ENCODE data around the gene ING1.
"Not testable (repeated sequence)": the region's sequence is repeated elsewhere in the genome, so short reads cannot be mapped to it uniquely, and the experiment has no call there.

The ING1 gene

DNA sequence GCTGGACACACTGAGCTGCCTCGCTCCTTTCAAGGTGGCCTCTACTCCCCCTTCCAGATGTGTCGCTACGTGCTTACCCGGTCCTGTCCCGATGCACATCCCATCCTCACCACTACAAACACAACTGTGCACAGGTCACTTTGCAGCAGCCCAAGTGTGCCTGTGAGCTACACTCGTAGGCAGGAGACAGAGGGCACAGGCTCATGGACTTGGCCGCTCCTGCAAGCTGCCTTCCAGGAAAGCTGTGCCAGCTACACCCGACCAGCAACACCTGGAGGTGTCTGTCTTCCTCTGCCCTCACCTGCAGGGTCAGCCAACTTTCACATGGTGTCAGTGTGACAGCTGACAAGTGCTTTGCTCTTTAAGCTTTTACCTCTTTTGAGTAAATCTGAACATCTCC, 23.0 kb upstream of the ING1 start:
- Histone ChIP-seq H3K4me1 (ENCODE audit: control insufficient read depth, insufficient read depth, low read length) (no peaks in the 10 kb centered on the region), H3K4me3 (ENCODE audit: insufficient read depth, low read depth, low read length) (no peak overlapping the region), H3K36me3 (ENCODE audit: control insufficient read depth, insufficient read depth, low read length) (no peaks in the 10 kb centered on the region), H3K27me3 (ENCODE audit: control insufficient read depth, insufficient read depth, low read length, poor library complexity, severe bottlenecking) (no peaks in the 10 kb centered on the region), H3K9me3 (ENCODE audit: control insufficient read depth, low read length) (no peaks in the 10 kb centered on the region), H3K27ac (ENCODE audit: insufficient read depth, low read depth, low read length, poor library complexity, severe bottlenecking) (no peak overlapping the region)
- WGBS, 2 experiments, result 95% methylated on average over 8 of the region's 8 CpGs

GRCh38 chr13:110695774-110696173, 17.7 kb upstream of the ING1 start:
- WGBS, 2 experiments, result 94 to 95% methylated on average over 7 of the region's 7 CpGs
- H3K9me3 ChIP-seq (ENCODE audit: control insufficient read depth, low read length); H3K4me1 ChIP-seq (ENCODE audit: control insufficient read depth, insufficient read depth, low read length); H3K27ac ChIP-seq (ENCODE audit: insufficient read depth, low read depth, low read length, poor library complexity, severe bottlenecking); H3K4me3 ChIP-seq (ENCODE audit: insufficient read depth, low read depth, low read length); H3K27me3 ChIP-seq (ENCODE audit: control insufficient read depth, insufficient read depth, low read length, poor library complexity, severe bottlenecking): not testable (repeated sequence)
- peaks cover 26% of the 10 kb centered on the region for H3K36me3 ChIP-seq (ENCODE audit: control insufficient read depth, insufficient read depth, low read length)

GRCh38 chr13:110696776-110697175, 16.7 kb upstream of the ING1 start:
- Histone ChIP-seq H3K4me3 (ENCODE audit: insufficient read depth, low read depth, low read length) (no peak overlapping the region), H3K4me1 (ENCODE audit: control insufficient read depth, insufficient read depth, low read length) (no peaks in the 10 kb centered on the region), H3K9me3 (ENCODE audit: control insufficient read depth, low read length) (no peaks in the 10 kb centered on the region), H3K36me3 (ENCODE audit: control insufficient read depth, insufficient read depth, low read length) (peaks cover 32% of the 10 kb centered on the region), H3K27me3 (ENCODE audit: control insufficient read depth, insufficient read depth, low read length, poor library complexity, severe bottlenecking) (no peaks in the 10 kb centered on the region), H3K27ac (ENCODE audit: insufficient read depth, low read depth, low read length, poor library complexity, severe bottlenecking) (no peak overlapping the region)
- WGBS, 2 experiments, result 93 to 94% methylated on average over 10 of the region's 10 CpGs

DNA sequence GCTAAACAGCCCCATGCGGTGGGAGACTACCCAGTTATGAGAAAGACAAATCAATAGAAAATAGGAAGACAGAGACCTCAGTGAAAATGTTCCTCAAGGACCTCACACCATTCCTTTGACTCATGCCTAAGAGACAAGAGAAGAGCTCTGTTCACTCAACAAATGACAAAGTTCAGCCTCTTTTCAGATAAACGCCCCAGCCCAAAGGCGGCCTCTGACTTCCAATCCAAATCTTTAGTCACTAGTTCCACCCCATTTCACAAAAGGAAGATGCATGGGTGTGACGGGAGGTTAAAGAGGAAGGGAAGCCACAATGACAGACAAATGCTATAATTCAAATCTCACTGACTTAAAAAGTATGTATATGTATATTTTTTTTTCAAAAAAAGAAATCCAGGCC, 15.7 kb upstream of the ING1 start:
- WGBS, 2 experiments, result 76 to 83% methylated on average over 3 of the region's 4 CpGs
- peaks cover 32% of the 10 kb centered on the region for H3K36me3 ChIP-seq (ENCODE audit: control insufficient read depth, insufficient read depth, low read length)
- H3K27me3 ChIP-seq (ENCODE audit: control insufficient read depth, insufficient read depth, low read length, poor library complexity, severe bottlenecking), result no peaks in the 10 kb centered on the region
- no peak overlapping the region for H3K27ac ChIP-seq (ENCODE audit: insufficient read depth, low read depth, low read length, poor library complexity, severe bottlenecking)
- H3K4me3 ChIP-seq (ENCODE audit: insufficient read depth, low read depth, low read length), result no peak overlapping the region
- H3K9me3 ChIP-seq (ENCODE audit: control insufficient read depth, low read length), result no peaks in the 10 kb centered on the region
- peaks cover 1% of the 10 kb centered on the region for H3K4me1 ChIP-seq (ENCODE audit: control insufficient read depth, insufficient read depth, low read length)

DNA sequence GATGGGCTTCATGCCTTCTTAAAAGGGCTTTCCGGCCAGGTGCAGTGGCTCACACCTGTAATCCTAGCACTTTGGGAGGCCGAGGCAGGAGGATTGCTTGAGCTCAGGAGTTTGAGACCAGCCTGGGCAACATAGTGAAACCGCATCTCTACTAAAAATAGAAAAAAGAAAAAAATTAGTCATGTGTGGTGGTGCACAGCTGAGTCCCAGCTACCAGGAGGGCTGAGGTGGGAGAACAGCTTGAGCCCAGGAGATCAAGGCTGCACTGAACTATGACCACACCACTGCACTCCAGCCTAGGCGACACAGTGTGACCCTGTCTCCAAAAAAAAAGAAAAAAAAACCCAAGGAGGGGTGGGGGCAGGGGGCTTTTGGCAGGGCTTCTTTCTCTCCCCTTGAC, 14.8 kb upstream of the ING1 start:
- H3K4me3 ChIP-seq (ENCODE audit: insufficient read depth, low read depth, low read length), result no peak overlapping the region
- peaks cover 32% of the 10 kb centered on the region for H3K36me3 ChIP-seq (ENCODE audit: control insufficient read depth, insufficient read depth, low read length)
- peaks cover 8% of the 10 kb centered on the region for H3K4me1 ChIP-seq (ENCODE audit: control insufficient read depth, insufficient read depth, low read length)
- H3K9me3 ChIP-seq (ENCODE audit: control insufficient read depth, low read length), result no peaks in the 10 kb centered on the region
- H3K27ac ChIP-seq (ENCODE audit: insufficient read depth, low read depth, low read length, poor library complexity, severe bottlenecking), result no peak overlapping the region
- WGBS, 2 experiments, result 92 to 95% methylated on average over 4 of the region's 4 CpGs
- H3K27me3 ChIP-seq (ENCODE audit: control insufficient read depth, insufficient read depth, low read length, poor library complexity, severe bottlenecking), result no peaks in the 10 kb centered on the region

DNA sequence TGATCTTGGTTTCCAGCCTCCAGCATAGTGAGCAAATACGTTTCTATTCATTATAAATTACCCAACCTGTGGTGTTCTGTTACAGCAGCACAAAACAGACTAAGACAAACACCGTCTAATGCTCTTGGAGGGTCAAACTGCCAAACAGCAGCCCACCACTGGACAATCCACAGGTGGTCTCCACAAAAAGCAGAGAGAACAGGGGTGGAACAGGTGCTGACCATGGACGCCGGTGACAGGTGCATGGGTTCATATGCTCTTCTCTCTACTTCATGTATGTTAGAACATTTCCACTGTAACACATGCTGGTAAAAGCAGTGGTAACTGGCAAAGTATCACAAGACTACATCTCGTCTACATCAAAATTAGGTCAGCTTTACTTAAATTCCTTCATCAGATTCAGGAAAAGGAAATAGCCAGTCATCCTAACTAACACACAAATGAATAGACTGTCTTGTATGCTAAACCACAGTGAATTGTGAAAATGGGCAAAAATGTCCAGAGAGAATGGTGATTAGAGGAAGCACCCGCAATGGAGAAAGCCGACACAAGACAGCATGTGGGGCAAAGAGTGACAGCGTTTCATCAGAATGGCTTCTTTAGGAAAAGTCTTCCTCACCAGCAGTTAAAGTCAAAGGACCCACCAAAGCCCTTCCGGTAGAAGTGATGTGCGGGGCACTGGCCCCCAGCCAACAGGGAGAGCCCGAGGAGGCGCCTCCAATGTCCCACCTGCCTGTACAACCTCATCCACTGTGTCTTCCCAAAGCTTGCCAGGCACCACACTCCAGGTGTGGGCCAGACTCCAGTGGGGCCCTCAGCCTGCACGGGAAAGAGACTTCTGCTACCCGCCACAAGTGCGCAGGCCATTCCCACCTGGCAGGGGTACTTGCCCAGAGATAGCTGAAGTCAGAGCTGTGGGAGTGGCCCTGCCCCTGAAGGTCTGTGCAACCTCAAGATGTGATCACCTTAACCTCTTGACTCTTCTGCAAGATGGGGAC, 14.1 kb upstream of the ING1 start:
- H3K4me1 ChIP-seq (ENCODE audit: control insufficient read depth, insufficient read depth, low read length), result peaks cover 8% of the 10 kb centered on the region
- H3K36me3 ChIP-seq (ENCODE audit: control insufficient read depth, insufficient read depth, low read length), result peaks cover 32% of the 10 kb centered on the region
- no peak overlapping the region for H3K4me3 ChIP-seq (ENCODE audit: insufficient read depth, low read depth, low read length)
- WGBS, 2 experiments, result 83 to 85% methylated on average over 15 of the region's 15 CpGs
- no peaks in the 10 kb centered on the region for H3K9me3 ChIP-seq (ENCODE audit: control insufficient read depth, low read length)
- H3K27ac ChIP-seq (ENCODE audit: insufficient read depth, low read depth, low read length, poor library complexity, severe bottlenecking), result no peak overlapping the region
- H3K27me3 ChIP-seq (ENCODE audit: control insufficient read depth, insufficient read depth, low read length, poor library complexity, severe bottlenecking), result no peaks in the 10 kb centered on the region

DNA sequence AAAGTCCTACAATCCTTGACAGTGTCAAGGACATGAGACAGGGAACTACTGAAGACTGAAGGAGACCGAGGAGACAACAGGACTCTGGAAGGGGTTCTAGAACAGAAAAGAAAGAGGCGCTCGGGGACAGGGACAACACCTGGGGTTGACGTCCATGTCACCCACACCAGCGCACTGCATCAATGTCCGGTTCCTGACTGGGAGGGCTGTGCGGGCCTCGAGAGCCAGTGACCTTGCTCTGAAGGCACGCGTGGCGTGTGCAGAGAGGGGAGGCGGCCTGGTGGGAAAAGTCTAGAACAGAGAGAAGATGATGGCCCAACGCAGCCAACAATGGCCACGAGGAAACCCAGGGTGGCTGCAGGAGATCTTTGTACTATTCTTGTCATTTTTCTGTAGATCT, 13.3 kb upstream of the ING1 start:
- no peaks in the 10 kb centered on the region for H3K27me3 ChIP-seq (ENCODE audit: control insufficient read depth, insufficient read depth, low read length, poor library complexity, severe bottlenecking)
- H3K27ac ChIP-seq (ENCODE audit: insufficient read depth, low read depth, low read length, poor library complexity, severe bottlenecking), result no peak overlapping the region
- peaks cover 13% of the 10 kb centered on the region for H3K4me1 ChIP-seq (ENCODE audit: control insufficient read depth, insufficient read depth, low read length)
- no peaks in the 10 kb centered on the region for H3K9me3 ChIP-seq (ENCODE audit: control insufficient read depth, low read length)
- peaks cover 32% of the 10 kb centered on the region for H3K36me3 ChIP-seq (ENCODE audit: control insufficient read depth, insufficient read depth, low read length)
- no peak overlapping the region for H3K4me3 ChIP-seq (ENCODE audit: insufficient read depth, low read depth, low read length)
- WGBS, 2 experiments, result 90 to 91% methylated on average over 14 of the region's 14 CpGs

DNA sequence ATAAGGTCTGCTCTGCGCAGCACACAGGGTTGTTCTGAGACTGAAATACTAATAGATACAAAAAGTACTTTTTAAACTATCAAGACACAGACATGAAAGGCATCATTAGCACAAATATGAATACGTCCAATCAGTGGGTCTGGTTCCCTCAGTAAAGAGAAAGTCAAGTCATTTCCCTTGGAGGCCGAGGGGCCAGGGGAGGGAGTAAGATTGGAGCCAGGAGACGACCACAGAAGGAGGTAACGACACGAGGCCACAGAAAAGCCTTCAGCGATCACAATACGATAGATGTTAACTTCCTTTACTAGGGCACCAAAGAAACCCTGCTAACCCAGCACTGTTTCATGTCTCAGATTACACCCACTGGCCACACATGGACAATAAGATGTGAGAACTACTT, 12.9 kb upstream of the ING1 start:
- H3K27ac ChIP-seq (ENCODE audit: insufficient read depth, low read depth, low read length, poor library complexity, severe bottlenecking), result no peak overlapping the region
- no peaks in the 10 kb centered on the region for H3K27me3 ChIP-seq (ENCODE audit: control insufficient read depth, insufficient read depth, low read length, poor library complexity, severe bottlenecking)
- 80 to 82% methylated on average over 7 to 8 of the region's 8 CpGs for WGBS, 2 experiments
- no peaks in the 10 kb centered on the region for H3K9me3 ChIP-seq (ENCODE audit: control insufficient read depth, low read length)
- H3K36me3 ChIP-seq (ENCODE audit: control insufficient read depth, insufficient read depth, low read length), result peaks cover 32% of the 10 kb centered on the region
- peaks cover 13% of the 10 kb centered on the region for H3K4me1 ChIP-seq (ENCODE audit: control insufficient read depth, insufficient read depth, low read length)
- H3K4me3 ChIP-seq (ENCODE audit: insufficient read depth, low read depth, low read length), result no peak overlapping the region

DNA sequence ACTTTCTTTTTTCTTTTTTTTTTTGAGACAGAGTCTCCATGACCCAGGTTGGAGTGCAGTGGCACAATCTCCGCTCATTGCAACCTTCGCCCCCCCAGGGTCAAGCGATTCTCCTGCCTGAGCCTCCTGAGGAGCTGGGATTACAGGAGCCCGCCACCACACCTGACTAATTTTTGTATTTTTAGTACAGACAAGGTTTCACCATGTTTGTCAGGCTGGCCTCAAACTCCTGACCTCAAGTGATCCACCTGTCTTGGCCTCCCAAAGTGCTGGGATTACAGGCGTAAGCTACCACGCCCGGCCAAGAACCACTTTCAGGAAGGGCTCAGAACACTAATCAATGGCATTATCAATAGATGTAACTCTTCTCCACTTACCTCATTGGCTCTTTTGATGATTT, 12.4 kb upstream of the ING1 start:
- H3K27ac ChIP-seq (ENCODE audit: insufficient read depth, low read depth, low read length, poor library complexity, severe bottlenecking); H3K27me3 ChIP-seq (ENCODE audit: control insufficient read depth, insufficient read depth, low read length, poor library complexity, severe bottlenecking); H3K9me3 ChIP-seq (ENCODE audit: control insufficient read depth, low read length); H3K4me3 ChIP-seq (ENCODE audit: insufficient read depth, low read depth, low read length): not testable (repeated sequence)
- Histone ChIP-seq H3K4me1 (ENCODE audit: control insufficient read depth, insufficient read depth, low read length) (peaks cover 13% of the 10 kb centered on the region), H3K36me3 (ENCODE audit: control insufficient read depth, insufficient read depth, low read length) (peaks cover 32% of the 10 kb centered on the region)
- WGBS, 2 experiments, result 92 to 95% methylated on average over 7 of the region's 7 CpGs

- Histone ChIP-seq H3K36me3 (ENCODE audit: control insufficient read depth, insufficient read depth, low read length) (peaks cover 26% of the 10 kb centered on the region), H3K27me3 (ENCODE audit: control insufficient read depth, insufficient read depth, low read length, poor library complexity, severe bottlenecking) (no peaks in the 10 kb centered on the region), H3K4me1 (ENCODE audit: control insufficient read depth, insufficient read depth, low read length) (peaks cover 17% of the 10 kb centered on the region), H3K9me3 (ENCODE audit: control insufficient read depth, low read length) (no peaks in the 10 kb centered on the region), H3K4me3 (ENCODE audit: insufficient read depth, low read depth, low read length) (no peak overlapping the region), H3K27ac (ENCODE audit: insufficient read depth, low read depth, low read length, poor library complexity, severe bottlenecking) (no peak overlapping the region)
- WGBS, 2 experiments, result 88 to 89% methylated on average over 2 to 3 of the region's 3 CpGs
These were observed 11.4 kb upstream of the ING1 start for GRCh38 chr13:110702089-110702488.
